Effector CD4-positive, alpha-beta T cell (primary cell): ENCODE data around the gene PIGR.

Source experiments
- DNase-seq: peaks from one replicate; pipeline ENCODE4 v3.0.0-alpha.2; 2020

The PIGR gene

GRCh38 chr1:206887701-206888100 is 58.6 kb downstream of the PIGR start:
- no peak for DNase-seq

- no peak for DNase-seq
These were observed 59.4 kb downstream of the PIGR start for GRCh38 chr1:206886831-206887230.

DNA sequence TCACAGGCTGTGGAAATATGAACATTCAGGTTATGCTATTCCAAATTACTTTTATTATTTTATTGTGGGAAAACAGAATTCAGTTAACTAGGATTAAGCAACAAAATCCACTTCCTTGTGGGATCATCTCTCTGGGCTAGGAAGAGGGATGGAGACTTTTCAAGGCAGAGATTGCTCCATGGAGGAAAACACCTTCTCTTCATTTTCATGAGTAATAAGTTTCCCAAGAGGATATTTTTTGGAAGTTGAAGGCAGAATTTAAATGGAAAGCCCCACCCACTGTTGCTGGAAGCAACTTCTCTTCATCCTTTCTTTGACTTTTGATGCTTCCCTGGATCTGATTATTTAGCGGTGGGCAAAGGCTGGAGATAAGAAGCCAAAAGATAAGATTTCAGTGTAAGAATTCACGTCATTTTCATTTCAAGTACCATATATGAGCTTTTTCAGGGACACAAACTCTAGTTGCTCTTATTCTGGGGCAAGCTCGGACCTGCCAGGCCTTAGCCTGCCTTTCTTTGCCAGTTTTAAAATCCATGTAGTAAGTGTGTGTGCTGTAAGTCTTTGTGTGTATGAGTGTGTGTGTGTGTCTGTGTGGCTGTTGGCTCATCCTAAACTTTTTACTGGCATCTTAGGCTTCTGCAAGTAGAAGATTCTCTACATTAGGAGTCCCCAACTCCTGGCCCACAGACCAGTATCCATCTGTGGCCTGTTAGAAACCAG is 60.8 kb downstream of the PIGR start:
- no peak for DNase-seq

GRCh38 chr1:206883876-206884275 is 62.4 kb downstream of the PIGR start:
- no peak for DNase-seq

DNA sequence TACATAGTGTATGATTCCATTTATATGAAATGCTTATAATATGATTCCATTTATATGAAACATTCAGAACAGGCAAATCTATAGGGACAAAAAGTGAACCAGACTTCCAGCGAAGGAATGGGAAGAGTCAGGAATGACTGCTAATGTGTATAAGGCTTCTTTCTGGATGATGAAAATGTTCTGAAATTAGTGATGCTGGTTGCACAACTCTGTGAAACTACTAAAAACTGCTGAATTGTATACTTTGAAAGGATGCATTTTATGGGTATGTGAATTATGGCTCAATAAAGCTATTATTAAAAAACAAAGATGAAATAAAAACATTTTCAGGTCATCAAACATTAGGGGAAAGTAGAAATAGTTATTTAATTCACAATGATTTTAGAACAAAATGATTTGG is 63.1 kb downstream of the PIGR start:
- DNase-seq = no peak

DNA sequence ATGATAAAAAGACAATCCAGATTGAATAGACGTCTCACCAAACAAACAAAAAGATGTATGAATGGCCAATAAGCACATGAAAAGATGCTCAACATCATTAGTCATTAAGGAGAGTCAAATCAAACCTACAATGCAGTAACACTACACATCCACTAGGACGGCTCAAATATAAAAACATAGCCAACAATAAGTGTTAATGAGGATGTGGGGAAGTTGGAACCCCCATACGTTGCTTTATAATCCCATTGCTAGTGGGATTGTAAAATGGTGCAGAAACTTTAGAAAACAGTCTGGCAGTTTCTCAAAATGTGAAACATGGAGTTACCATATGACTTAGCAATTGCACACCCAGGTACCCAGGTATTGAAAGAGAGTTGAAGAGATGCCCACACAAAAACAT is 63.7 kb downstream of the PIGR start:
- DNase-seq = no peak

DNA sequence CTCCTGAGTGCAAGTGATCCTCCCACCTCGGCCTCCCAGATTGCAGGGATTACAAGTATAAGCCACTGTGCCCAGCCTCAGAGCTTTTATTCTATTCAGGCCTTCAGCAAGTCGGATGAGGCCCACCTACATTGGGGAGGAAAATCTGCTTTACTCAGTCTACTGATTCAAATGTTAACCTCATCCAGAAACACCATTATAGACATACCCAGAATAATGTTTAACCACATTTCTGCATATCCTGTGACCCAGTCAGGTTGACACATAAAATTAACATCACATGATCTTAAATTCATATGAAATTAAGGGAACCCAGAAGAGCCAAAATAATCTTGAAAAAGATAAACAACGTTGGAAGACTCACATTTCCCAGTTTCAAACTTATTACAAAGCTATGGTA is 66.0 kb downstream of the PIGR start:
- DNase-seq = no peak
